ENCODE results near the gene PCDHGB6. TPM values are rescaled to one million over a fixed set of nuclear protein-coding genes. Genes with fewer than 3 reads are reported as not detected.

PCDHGB6 gene
- total and polyA plus RNA-seq, 8 donors = 0.63 to 4.0 (median 2.3) TPM

DNA sequence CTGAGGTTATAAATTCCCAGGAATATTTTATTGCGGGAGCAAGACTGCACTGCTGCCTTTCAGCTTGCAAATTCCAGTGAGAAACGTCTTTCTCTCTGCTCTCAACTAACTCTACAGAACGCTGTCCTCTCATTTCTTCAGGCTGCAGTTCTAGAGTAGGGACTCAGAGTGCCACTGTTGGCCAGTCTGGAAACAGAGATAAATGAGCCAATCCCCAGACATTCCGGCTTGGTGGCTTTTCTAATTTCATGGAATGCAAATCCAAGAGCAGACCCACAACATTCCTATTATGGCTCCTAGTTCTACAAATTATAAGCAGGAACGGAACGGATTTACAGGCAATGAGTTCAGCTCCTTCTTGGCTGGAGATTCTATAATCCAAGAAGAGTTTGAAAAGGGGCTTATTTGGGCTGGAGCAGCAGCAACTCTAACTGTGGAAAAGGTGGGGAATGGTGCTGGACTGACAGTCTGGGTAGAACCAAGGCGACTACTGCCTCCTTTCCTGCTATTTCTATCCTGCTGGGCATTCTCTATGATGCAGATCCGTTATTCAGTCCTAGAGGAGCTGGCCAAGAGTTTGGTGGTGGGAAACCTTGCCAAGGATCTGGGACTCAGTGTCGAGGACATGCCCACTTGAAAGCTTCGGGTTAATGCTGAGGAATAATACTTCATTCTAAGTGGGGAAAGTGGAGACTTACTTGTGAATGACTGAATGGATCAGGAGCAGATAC lies 31.8 kb downstream of the PCDHGB6 start:
- FAIRE-seq (no peak), DNase-seq (no peak), ATAC-seq (no peak)
- no peaks in the 10 kb centered on the region for H3K36me3 ChIP-seq
- no peaks in the 10 kb centered on the region for H3K27me3 ChIP-seq
- no peak overlapping the region for H3K4me3 ChIP-seq
- intact Hi-C loops (cut with DNase I) = no loop called here
- H3K4me1 ChIP-seq = no peaks in the 10 kb centered on the region
- TF ChIP-seq, protein P1, sequence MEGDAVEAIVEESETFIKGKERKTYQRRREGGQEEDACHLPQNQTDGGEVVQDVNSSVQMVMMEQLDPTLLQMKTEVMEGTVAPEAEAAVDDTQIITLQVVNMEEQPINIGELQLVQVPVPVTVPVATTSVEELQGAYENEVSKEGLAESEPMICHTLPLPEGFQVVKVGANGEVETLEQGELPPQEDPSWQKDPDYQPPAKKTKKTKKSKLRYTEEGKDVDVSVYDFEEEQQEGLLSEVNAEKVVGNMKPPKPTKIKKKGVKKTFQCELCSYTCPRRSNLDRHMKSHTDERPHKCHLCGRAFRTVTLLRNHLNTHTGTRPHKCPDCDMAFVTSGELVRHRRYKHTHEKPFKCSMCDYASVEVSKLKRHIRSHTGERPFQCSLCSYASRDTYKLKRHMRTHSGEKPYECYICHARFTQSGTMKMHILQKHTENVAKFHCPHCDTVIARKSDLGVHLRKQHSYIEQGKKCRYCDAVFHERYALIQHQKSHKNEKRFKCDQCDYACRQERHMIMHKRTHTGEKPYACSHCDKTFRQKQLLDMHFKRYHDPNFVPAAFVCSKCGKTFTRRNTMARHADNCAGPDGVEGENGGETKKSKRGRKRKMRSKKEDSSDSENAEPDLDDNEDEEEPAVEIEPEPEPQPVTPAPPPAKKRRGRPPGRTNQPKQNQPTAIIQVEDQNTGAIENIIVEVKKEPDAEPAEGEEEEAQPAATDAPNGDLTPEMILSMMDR (IDR thresholded peaks at IDR 0.05) = no peak
- WGBS, 2 donors = 61 to 70% methylated on average over 10 of the region's 10 CpGs
- no peaks in the 10 kb centered on the region for H3K9me3 ChIP-seq
- no peak overlapping the region for H3K27ac ChIP-seq

DNA sequence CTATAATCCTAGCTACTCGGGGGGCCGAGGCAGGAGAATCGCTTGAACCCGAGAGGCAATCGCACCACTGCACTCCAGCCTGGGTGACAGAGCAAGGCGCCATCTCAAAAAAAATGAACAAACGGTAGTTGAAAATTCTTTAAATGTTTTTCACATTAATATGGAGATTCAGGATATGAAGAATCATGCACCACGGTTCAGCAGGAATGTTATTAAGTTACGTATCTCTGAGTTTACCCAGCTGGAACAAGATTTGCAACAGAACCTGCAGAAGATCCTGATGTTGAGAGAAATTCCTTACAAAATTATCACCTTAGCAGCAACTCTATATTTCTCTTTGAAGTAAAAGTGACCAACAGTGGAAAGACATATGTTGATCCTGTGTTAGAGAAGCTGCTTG lies 32.5 kb downstream of the PCDHGB6 start:
- Histone ChIP-seq H3K27ac (no peak overlapping the region), H3K9me3 (no peaks in the 10 kb centered on the region), H3K36me3 (no peaks in the 10 kb centered on the region), H3K4me1 (no peaks in the 10 kb centered on the region), H3K27me3 (no peaks in the 10 kb centered on the region), H3K4me3 (no peak overlapping the region)
- DNase-seq (no peak), ATAC-seq (no peak), FAIRE-seq (no peak)
- intact Hi-C loops (cut with DNase I) = no loop called here
- 92 to 94% methylated on average over 9 of the region's 9 CpGs for WGBS, 2 donors
- TF ChIP-seq, protein P1 (IDR thresholded peaks at IDR 0.05) = no peak

DNA sequence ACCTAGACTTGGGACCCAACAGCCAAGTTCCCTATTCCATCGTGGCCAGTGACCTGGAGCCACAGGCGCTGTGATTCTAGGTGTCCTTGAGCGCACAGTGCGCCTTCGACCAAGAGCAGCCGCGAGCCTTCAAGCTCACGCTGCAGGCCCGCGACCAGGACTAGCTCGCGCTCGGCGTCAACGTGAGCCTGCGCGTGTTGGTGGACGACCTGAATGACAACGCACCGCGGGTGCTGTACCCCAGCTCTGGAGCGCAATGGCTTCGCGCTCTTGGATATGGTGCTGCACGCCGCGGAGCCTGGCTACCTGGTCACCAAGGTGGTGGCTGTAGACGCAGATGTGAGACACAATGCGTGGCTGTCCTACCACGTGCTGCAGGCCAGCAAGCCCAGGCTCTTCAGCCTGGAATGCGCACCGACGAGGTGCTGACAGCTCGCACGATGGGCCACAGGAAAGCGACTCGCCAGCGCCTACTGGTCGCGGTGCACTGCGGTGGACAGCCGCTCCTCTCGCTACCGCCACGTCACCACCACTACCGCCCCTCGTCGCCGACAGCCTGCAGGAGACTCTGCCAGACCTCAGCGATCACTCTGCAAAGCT lies 33.9 kb downstream of the PCDHGB6 start:
- no peak overlapping the region for H3K4me3 ChIP-seq
- FAIRE-seq (no peak), DNase-seq (peak in 1 of 6 donors; percentile 32), ATAC-seq (no peak)
- intact Hi-C loops (cut with DNase I) = no loop called here
- no peaks in the 10 kb centered on the region for H3K9me3 ChIP-seq
- no peaks in the 10 kb centered on the region for H3K36me3 ChIP-seq
- TF ChIP-seq, protein P1 (IDR thresholded peaks at IDR 0.05) = no peak
- no peaks in the 10 kb centered on the region for H3K4me1 ChIP-seq
- 39 to 45% methylated on average over 50 of the region's 50 CpGs for WGBS, 2 donors
- H3K27me3 ChIP-seq = no peaks in the 10 kb centered on the region
- H3K27ac ChIP-seq = no peak overlapping the region

Other genes with a start within 250 kb of the PCDHGB6 start
Only the 30 nearest of the 37 such genes appear.
- 1 to 10 TPM in 1 of 6 donors, under 1 TPM in 5; 0.49 to 1.5 (median 0.63) TPM for gene PCDHB10, start 215.7 kb upstream of the PCDHGB6 start, total RNA-seq
- 1 to 10 TPM in 1 of 2 donors, under 1 TPM in 1; 0.30 to 1.4 TPM for gene PCDHB10, start 215.7 kb upstream of the PCDHGB6 start, polyA plus RNA-seq
- gene PCDHB11, start 208.4 kb upstream of the PCDHGB6 start, total RNA-seq = 1 to 10 TPM; 2.1 to 9.0 (median 4.9) TPM
- gene PCDHB11, start 208.4 kb upstream of the PCDHGB6 start, polyA plus RNA-seq = 1 to 10 TPM in 1 of 2 donors, under 1 TPM in 1; 0.72 to 2.3 TPM
- gene PCDHB12, start 199.3 kb upstream of the PCDHGB6 start, total RNA-seq = 1 to 10 TPM; 1.3 to 2.5 (median 1.5) TPM
- 1 to 10 TPM in 1 of 2 donors, under 1 TPM in 1; 0.46 to 1.3 TPM for gene PCDHB12, start 199.3 kb upstream of the PCDHGB6 start, polyA plus RNA-seq
- 1 to 10 TPM; 2.4 to 3.3 (median 3.0) TPM for gene PCDHB13, start 194.1 kb upstream of the PCDHGB6 start, total RNA-seq
- 1 to 10 TPM; 1.2 to 1.9 TPM for gene PCDHB13, start 194.1 kb upstream of the PCDHGB6 start, polyA plus RNA-seq
- gene PCDHB14, start 184.7 kb upstream of the PCDHGB6 start, total RNA-seq = 1 to 10 TPM; 1.9 to 2.7 (median 2.1) TPM
- 1 to 10 TPM; 2.8 to 2.9 TPM for gene PCDHB14, start 184.7 kb upstream of the PCDHGB6 start, polyA plus RNA-seq
- gene PCDHB15, start 162.6 kb upstream of the PCDHGB6 start, total RNA-seq = 1 to 10 TPM; 1.7 to 2.6 (median 2.4) TPM
- gene PCDHB15, start 162.6 kb upstream of the PCDHGB6 start, polyA plus RNA-seq = 1 to 10 TPM; 1.8 to 2.8 TPM
- gene SLC25A2, start 104.0 kb upstream of the PCDHGB6 start, total RNA-seq = under 1 TPM in 5 of 6 donors, not detected in 1; 0.14 to 0.69 (median 0.19) TPM
- gene SLC25A2, start 104.0 kb upstream of the PCDHGB6 start, polyA plus RNA-seq = under 1 TPM in 1 of 2 donors, not detected in 1; 0.30 TPM
- gene TAF7, start 87.2 kb upstream of the PCDHGB6 start, total RNA-seq = 10 to 100 TPM; 17.7 to 40.2 (median 22.7) TPM
- gene TAF7, start 87.2 kb upstream of the PCDHGB6 start, polyA plus RNA-seq = 10 to 100 TPM; 16.6 to 47.4 TPM
- under 1 TPM; 0.22 to 0.67 (median 0.40) TPM for gene PCDHGA1, start 77.5 kb upstream of the PCDHGB6 start, total RNA-seq
- gene PCDHGA1, start 77.5 kb upstream of the PCDHGB6 start, polyA plus RNA-seq = under 1 TPM; 0.19 to 0.33 TPM
- 1 to 10 TPM in 5 of 6 donors, under 1 TPM in 1; 0.75 to 2.1 (median 1.5) TPM for gene PCDHGA2, start 69.3 kb upstream of the PCDHGB6 start, total RNA-seq
- gene PCDHGA2, start 69.3 kb upstream of the PCDHGB6 start, polyA plus RNA-seq = under 1 TPM; 0.46 to 0.94 TPM
- 1 to 10 TPM in 5 of 6 donors, under 1 TPM in 1; 0.98 to 2.4 (median 1.7) TPM for gene PCDHGA3, start 64.2 kb upstream of the PCDHGB6 start, total RNA-seq
- gene PCDHGA3, start 64.2 kb upstream of the PCDHGB6 start, polyA plus RNA-seq = under 1 TPM; 0.52 to 0.87 TPM
- 1 to 10 TPM; 1.5 to 3.2 (median 1.9) TPM for gene PCDHGB1, start 57.9 kb upstream of the PCDHGB6 start, total RNA-seq
- 1 to 10 TPM in 1 of 2 donors, under 1 TPM in 1; 0.31 to 1.1 TPM for gene PCDHGB1, start 57.9 kb upstream of the PCDHGB6 start, polyA plus RNA-seq
- 1 to 10 TPM; 1.8 to 2.9 (median 2.2) TPM for gene PCDHGA4, start 53.0 kb upstream of the PCDHGB6 start, total RNA-seq
- 1 to 10 TPM in 1 of 2 donors, under 1 TPM in 1; 0.61 to 1.0 TPM for gene PCDHGA4, start 53.0 kb upstream of the PCDHGB6 start, polyA plus RNA-seq
- gene PCDHGB2, start 48.0 kb upstream of the PCDHGB6 start, total RNA-seq = 1 to 10 TPM; 1.8 to 2.8 (median 2.2) TPM
- 1 to 10 TPM in 1 of 2 donors, under 1 TPM in 1; 0.63 to 1.1 TPM for gene PCDHGB2, start 48.0 kb upstream of the PCDHGB6 start, polyA plus RNA-seq
- gene PCDHGA5, start 43.9 kb upstream of the PCDHGB6 start, total RNA-seq = 1 to 10 TPM; 1.2 to 2.1 (median 1.6) TPM
- 1 to 10 TPM in 1 of 2 donors, under 1 TPM in 1; 0.40 to 1.1 TPM for gene PCDHGA5, start 43.9 kb upstream of the PCDHGB6 start, polyA plus RNA-seq
- 1 to 10 TPM; 1.7 to 3.0 (median 2.3) TPM for gene PCDHGB3, start 37.8 kb upstream of the PCDHGB6 start, total RNA-seq
- under 1 TPM; 0.59 to 0.99 TPM for gene PCDHGB3, start 37.8 kb upstream of the PCDHGB6 start, polyA plus RNA-seq
- 1 to 10 TPM; 1.4 to 3.1 (median 2.0) TPM for gene PCDHGA6, start 34.1 kb upstream of the PCDHGB6 start, total RNA-seq
- gene PCDHGA6, start 34.1 kb upstream of the PCDHGB6 start, polyA plus RNA-seq = 1 to 10 TPM; 1.1 to 1.4 TPM
- gene PCDHGA7, start 25.3 kb upstream of the PCDHGB6 start, total RNA-seq = 1 to 10 TPM; 1.2 to 2.0 (median 1.7) TPM
- gene PCDHGA7, start 25.3 kb upstream of the PCDHGB6 start, polyA plus RNA-seq = 1 to 10 TPM in 1 of 2 donors, under 1 TPM in 1; 0.92 to 1.3 TPM
- gene PCDHGB4, start 20.3 kb upstream of the PCDHGB6 start, total RNA-seq = 1 to 10 TPM; 1.5 to 3.1 (median 1.9) TPM
- gene PCDHGB4, start 20.3 kb upstream of the PCDHGB6 start, polyA plus RNA-seq = under 1 TPM; 0.56 to 0.65 TPM
- gene PCDHGA8, start 15.4 kb upstream of the PCDHGB6 start, total RNA-seq = 1 to 10 TPM in 2 of 6 donors, under 1 TPM in 4; 0.72 to 1.1 (median 0.91) TPM
- under 1 TPM; 0.12 to 0.49 TPM for gene PCDHGA8, start 15.4 kb upstream of the PCDHGB6 start, polyA plus RNA-seq
- gene PCDHGB5, start 10.1 kb upstream of the PCDHGB6 start, total RNA-seq = 1 to 10 TPM; 4.0 to 7.9 (median 5.4) TPM
- 1 to 10 TPM; 1.1 to 1.4 TPM for gene PCDHGB5, start 10.1 kb upstream of the PCDHGB6 start, polyA plus RNA-seq
- 1 to 10 TPM; 1.4 to 3.0 (median 2.3) TPM for gene PCDHGA9, start 5.2 kb upstream of the PCDHGB6 start, total RNA-seq
- 1 to 10 TPM in 1 of 2 donors, under 1 TPM in 1; 0.31 to 1.3 TPM for gene PCDHGA9, start 5.2 kb upstream of the PCDHGB6 start, polyA plus RNA-seq
- 1 to 10 TPM; 1.2 to 3.1 (median 2.1) TPM for gene PCDHGA10, start 5.0 kb downstream of the PCDHGB6 start, total RNA-seq
- under 1 TPM; 0.26 to 0.95 TPM for gene PCDHGA10, start 5.0 kb downstream of the PCDHGB6 start, polyA plus RNA-seq
- gene PCDHGB7, start 9.7 kb downstream of the PCDHGB6 start, total RNA-seq = 1 to 10 TPM; 3.3 to 5.6 (median 3.9) TPM
- gene PCDHGB7, start 9.7 kb downstream of the PCDHGB6 start, polyA plus RNA-seq = 1 to 10 TPM; 1.0 to 1.1 TPM
- 1 to 10 TPM; 1.2 to 2.6 (median 1.6) TPM for gene PCDHGA11, start 13.0 kb downstream of the PCDHGB6 start, total RNA-seq
- gene PCDHGA11, start 13.0 kb downstream of the PCDHGB6 start, polyA plus RNA-seq = under 1 TPM; 0.23 to 0.99 TPM
- gene PCDHGA12, start 22.5 kb downstream of the PCDHGB6 start, total RNA-seq = 1 to 10 TPM; 1.2 to 2.3 (median 1.6) TPM
- gene PCDHGA12, start 22.5 kb downstream of the PCDHGB6 start, polyA plus RNA-seq = 1 to 10 TPM in 1 of 2 donors, under 1 TPM in 1; 0.33 to 1.2 TPM
- 10 to 100 TPM in 5 of 6 donors, 1 to 10 TPM in 1; 9.1 to 25.3 (median 16.7) TPM for gene PCDHGC3, start 67.9 kb downstream of the PCDHGB6 start, total RNA-seq
- 10 to 100 TPM; 20.0 to 23.1 TPM for gene PCDHGC3, start 67.9 kb downstream of the PCDHGB6 start, polyA plus RNA-seq
- 1 to 10 TPM in 3 of 6 donors, under 1 TPM in 3; 0.41 to 1.4 (median 0.91) TPM for gene PCDHGC4, start 77.0 kb downstream of the PCDHGB6 start, total RNA-seq
- gene PCDHGC4, start 77.0 kb downstream of the PCDHGB6 start, polyA plus RNA-seq = under 1 TPM; 0.35 to 0.65 TPM
- under 1 TPM; 0.17 to 0.98 (median 0.76) TPM for gene PCDHGC5, start 81.1 kb downstream of the PCDHGB6 start, total RNA-seq
- under 1 TPM; 0.09 to 0.61 TPM for gene PCDHGC5, start 81.1 kb downstream of the PCDHGB6 start, polyA plus RNA-seq
- 10 to 100 TPM; 41.1 to 72.7 (median 61.0) TPM for gene DIAPH1, start 211.0 kb downstream of the PCDHGB6 start, total RNA-seq
- 10 to 100 TPM; 28.9 to 41.2 TPM for gene DIAPH1, start 211.0 kb downstream of the PCDHGB6 start, polyA plus RNA-seq

Measured in pancreas (tissue), 10 donors.